Measurements from ENCODE around the gene LIPH.

LIPH gene

DNA sequence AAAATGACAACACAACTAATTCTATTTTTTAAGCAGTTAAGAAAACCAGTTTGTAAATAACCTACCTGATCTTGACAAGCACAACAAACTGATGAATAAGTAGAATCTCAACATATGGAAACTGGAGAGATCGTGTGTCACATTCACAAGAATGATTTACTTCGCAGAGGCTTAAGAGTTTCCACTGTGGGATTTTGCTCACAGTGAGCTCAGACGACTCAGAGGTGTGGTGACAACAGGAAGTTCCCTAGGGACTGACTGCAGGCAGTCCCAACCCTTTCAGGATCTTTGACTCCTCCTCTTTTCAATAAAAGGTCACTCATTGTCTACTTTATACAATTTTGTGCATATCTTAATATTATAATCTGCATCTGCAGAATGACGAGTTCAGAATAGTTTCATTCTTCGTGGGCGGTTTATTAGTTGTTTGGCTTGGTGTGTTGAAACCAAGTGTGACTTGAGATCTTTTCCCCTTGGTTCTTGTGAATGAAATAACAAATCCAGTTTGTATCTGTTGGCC is at the start of gene LIPH:
Gene LIPH (minus strand): TSS at position 231 of the 520 bp plus-strand sequence. CDS start 117 bp downstream, at position 114.
- DNase-seq (ENCODE audit: extremely low read depth, low read depth), result no peak

DNA sequence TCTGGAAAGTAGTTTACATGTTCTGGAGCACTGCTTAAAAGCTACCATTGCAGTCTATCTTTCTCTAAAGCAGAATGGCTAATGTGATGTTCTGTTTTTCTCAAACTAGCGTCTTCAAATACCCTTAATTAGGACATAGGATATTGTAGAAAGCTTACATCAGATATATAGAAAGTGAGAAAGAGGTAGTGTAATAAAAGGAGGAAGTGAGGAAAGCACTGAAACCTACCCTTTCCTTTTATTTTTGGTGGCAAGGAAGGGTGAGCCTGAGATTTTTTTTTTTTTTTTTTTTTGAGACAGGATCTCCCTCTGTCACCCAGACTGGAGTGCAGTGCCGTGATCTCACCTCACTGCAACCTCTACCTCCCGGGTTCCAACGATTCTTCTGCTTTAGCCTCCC is 43.1 kb upstream of the LIPH start:
- TF ChIP-seq, protein P1, sequence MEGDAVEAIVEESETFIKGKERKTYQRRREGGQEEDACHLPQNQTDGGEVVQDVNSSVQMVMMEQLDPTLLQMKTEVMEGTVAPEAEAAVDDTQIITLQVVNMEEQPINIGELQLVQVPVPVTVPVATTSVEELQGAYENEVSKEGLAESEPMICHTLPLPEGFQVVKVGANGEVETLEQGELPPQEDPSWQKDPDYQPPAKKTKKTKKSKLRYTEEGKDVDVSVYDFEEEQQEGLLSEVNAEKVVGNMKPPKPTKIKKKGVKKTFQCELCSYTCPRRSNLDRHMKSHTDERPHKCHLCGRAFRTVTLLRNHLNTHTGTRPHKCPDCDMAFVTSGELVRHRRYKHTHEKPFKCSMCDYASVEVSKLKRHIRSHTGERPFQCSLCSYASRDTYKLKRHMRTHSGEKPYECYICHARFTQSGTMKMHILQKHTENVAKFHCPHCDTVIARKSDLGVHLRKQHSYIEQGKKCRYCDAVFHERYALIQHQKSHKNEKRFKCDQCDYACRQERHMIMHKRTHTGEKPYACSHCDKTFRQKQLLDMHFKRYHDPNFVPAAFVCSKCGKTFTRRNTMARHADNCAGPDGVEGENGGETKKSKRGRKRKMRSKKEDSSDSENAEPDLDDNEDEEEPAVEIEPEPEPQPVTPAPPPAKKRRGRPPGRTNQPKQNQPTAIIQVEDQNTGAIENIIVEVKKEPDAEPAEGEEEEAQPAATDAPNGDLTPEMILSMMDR (IDR thresholded peaks at IDR 0.05; ENCODE audit: low read depth, low read length), result no peak
- no peak for DNase-seq (ENCODE audit: extremely low read depth, low read depth)

More for the DNA sequence above, at the start of gene LIPH:
- TF ChIP-seq, protein P1 (IDR thresholded peaks at IDR 0.05; ENCODE audit: low read depth, low read length), result no peak

DNA sequence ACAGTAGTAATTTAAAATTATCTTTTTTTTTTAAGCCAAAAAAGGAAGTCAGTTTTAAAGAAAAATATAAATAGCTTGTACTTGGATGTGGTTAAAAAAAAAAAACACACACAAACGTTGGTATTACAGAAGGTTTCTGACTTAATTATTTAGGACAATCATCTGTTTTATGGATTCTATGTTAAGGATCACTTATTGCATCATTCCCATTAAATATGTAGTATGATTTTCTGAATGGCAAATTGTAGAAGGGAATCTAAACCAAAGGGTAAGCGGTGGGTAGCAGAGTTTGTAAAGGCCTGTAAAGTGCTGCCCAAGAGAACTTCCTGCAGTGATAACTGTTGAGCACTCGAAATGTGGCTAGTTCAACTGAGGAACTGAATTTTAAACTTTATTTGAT is 41.7 kb upstream of the LIPH start:
- TF ChIP-seq, protein P1 (IDR thresholded peaks at IDR 0.05; ENCODE audit: low read depth, low read length), result no peak
- no peak for DNase-seq (ENCODE audit: extremely low read depth, low read depth)

DNA sequence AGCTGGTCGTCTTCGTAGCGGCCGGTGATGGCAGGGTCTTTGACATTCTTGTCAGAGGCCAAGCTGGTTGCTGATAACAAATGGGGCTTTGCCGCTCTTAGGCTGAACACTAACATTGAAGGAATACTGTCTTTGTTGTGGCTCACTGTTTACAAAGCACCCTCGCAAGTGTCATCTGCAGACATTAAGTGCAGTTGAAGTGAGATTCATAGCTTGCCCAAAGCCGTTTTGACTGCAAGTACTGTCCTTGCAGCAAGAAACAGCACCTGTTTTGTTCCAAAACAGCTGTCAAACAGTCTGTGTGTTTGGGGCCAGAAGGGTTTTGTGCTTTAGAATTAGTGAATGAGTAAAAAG is 34.3 kb upstream of the LIPH start:
- DNase-seq (ENCODE audit: extremely low read depth, low read depth), result no peak
- TF ChIP-seq, protein P1 (IDR thresholded peaks at IDR 0.05; ENCODE audit: low read depth, low read length), result no peak

DNA sequence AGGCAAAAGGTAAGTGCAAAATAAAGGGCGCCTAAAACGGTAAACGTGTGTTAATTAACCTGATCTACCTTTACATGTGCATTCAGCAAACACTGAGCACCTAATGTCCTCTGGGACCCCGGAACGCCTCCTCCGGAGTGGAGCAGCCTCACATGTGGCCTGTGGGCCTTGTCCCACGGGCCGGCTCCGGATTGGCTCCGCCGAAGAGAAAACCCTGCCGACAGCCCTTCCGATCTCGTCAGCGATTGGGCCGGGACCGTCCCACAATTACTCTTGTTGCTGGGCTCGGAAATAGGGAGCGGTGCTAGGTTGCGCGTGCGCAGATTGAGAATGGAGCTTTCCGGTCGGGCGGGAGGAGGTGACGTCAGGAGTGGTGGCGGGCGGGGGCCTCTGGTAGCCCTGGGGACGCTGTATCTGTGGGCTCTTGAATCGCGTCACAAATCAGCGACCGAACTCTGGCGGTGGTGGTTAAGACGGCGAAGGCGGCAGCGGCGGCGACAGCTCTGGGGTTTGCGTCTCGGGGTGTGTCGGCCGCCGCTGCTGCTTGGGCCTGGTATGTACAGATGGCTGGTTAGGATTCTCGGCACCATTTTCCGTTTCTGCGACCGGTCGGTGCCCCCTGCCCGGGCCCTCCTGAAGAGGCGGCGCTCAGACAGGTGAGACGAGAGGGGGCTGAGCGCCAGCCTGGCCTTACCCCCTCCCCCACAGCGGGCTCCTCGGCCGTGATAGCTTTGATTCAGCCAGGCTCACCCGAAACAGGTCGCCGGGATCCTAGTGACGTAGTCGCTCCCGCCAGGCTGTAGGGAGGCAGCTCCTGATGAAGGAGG is 33.7 kb upstream of the LIPH start, which contains the start of gene SENP2:
Gene SENP2 (plus strand): TSS at position 437 of the 827 bp plus-strand sequence. CDS start 119 bp downstream, at position 556.
- TF ChIP-seq, protein P1 (IDR thresholded peaks at IDR 0.05; ENCODE audit: low read depth, low read length), result no peak
- DNase-seq (ENCODE audit: extremely low read depth, low read depth), result peak; percentile 97

DNA sequence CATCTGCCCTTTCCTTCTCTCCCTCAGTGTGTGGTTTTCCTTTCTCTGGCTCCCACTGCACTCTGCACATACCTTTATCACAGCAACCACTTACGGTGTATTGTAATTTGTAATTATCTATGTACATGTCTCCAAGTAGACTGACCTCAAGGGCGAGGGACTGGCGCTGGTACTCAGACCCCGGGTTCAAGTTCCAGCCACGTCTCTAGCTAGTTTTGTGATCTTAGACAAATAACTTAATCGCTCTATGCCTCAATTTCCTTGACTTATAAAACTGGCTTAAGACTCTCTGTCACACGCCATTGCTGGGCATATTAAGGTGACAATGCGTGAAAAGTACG is 33.1 kb upstream of the LIPH start:
- TF ChIP-seq, protein P1 (IDR thresholded peaks at IDR 0.05; ENCODE audit: low read depth, low read length), result no peak

DNA sequence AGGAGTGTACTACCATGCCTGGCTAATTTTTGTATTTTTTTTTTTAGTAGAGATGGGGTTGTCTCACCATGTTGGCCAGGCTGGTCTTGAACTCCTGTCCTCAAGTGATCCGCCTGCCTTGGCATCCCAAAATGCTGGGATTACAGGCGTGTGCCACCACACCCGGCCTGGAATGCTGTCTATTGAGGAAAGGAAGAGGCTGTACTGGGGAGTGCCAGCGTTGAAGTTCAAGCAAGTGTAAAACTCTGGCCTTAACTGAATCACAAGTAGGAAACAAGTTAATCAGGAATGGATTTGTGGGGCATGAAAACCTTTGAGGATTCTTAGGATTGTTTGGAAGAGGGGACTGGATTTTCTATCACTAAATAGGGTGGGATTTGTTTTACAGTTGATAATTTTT is 32.3 kb upstream of the LIPH start:
- TF ChIP-seq, protein P1 (IDR thresholded peaks at IDR 0.05; ENCODE audit: low read depth, low read length), result no peak
- no peak for DNase-seq (ENCODE audit: extremely low read depth, low read depth)

More for the DNA sequence above, 33.1 kb upstream of the LIPH start:
- no peak for DNase-seq (ENCODE audit: extremely low read depth, low read depth)
